HG03196 (cell line): Measurements from ENCODE around the gene TSPAN12.

Experiments used
- ATAC-seq: cut with Tn5 transposase; IDR thresholded peaks from one replicate; pipeline ENCODE4 v1.9.1; 2021; ENCODE audit not compliant: unreplicated experiment

Gene TSPAN12

GRCh38 chr7:120760851-120761250 lies 97.1 kb downstream of the TSPAN12 start:
- ATAC-seq, result no peak

GRCh38 chr7:120760050-120760449 lies 97.9 kb downstream of the TSPAN12 start:
- ATAC-seq, result peak; percentile 59

- no peak for ATAC-seq
Observed at GRCh38 chr7:120743128-120743527, 114.8 kb downstream of the TSPAN12 start.

GRCh38 chr7:120742372-120742771 lies 115.6 kb downstream of the TSPAN12 start:
- no peak for ATAC-seq

GRCh38 chr7:120741371-120742042 lies 116.4 kb downstream of the TSPAN12 start:
- ATAC-seq, result no peak

- ATAC-seq, result no peak
Observed at GRCh38 chr7:120740348-120740747, 117.6 kb downstream of the TSPAN12 start.

GRCh38 chr7:120738816-120739215 lies 119.1 kb downstream of the TSPAN12 start:
- no peak for ATAC-seq
